ENCODE data around the gene KRT31. TPM values are rescaled to one million over a fixed set of nuclear protein-coding genes. Genes with fewer than 3 reads are reported as not detected.
A peak's percentile ranks its signal among the peaks of the same experiment; 100 is the strongest.

KRT31 gene
- polyA plus RNA-seq, 2 of the 4 experiments (the other 2 are of a cell fraction) = not detected

DNA sequence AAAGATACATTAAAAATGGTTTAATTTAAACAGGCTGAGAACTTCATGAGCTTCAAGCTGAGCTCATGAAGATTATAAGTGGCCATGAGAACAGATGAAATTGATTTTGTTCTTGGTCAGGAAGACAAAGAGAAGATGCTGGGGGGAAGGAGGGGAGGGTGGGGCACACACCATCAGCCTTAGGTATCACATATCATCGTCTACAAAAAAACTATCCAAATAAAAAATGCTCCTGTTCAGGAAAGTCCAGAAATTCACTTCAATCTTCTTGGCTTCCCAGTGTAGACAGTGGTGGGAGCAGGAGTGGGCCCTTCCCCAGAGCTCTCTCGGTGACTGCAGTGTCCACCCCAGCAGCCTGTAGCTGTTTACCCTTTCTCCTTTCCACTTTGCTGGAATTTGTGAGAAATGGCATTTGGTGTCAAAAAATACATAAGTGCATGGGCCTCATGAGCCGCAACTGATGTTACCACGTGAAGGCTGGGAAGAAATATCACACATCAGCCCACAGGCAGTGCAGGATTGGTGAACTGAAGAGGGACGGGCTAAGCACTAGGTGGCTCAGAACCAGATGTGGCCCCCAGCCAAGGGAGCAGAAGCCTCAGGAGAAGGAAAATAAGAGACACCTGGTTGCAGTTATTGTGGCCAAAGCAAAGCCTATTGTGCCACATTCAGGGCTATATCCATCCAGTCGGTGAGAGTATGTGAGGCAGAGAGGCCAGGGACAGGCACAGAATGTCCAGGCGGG lies 20.9 kb upstream of the KRT31 start:
- DNase-seq (ENCODE audit: low read depth in 1 of 2, low spot score in 1 of 2) (no peak), FAIRE-seq (no peak), ATAC-seq (no peak)
- TF ChIP-seq EHF (CRISPR knock-in tag; IDR thresholded peaks at IDR 0.05) (no peak), RAD21 (conservative IDR thresholded peaks at IDR 0.05 in 1 of 2, IDR thresholded peaks at IDR 0.05 in 1 of 2) (no peak), RCOR1 (IDR thresholded peaks at IDR 0.05; ENCODE audit: low read depth, low read length) (no peak), ATOH8 (CRISPR knock-in tag; IDR thresholded peaks at IDR 0.05; ENCODE audit: low read depth) (no peak), ESRRA (IDR thresholded peaks at IDR 0.05; ENCODE audit: borderline replicate concordance, low read length) (no peak), NR3C1 (IDR thresholded peaks at IDR 0.05) (no peak), RARB (CRISPR knock-in tag; IDR thresholded peaks at IDR 0.05) (no peak), HOXB5 (CRISPR knock-in tag; IDR thresholded peaks at IDR 0.05) (no peak), CBX2 (IDR thresholded peaks at IDR 0.05; ENCODE audit: borderline replicate concordance, low read depth) (no peak), HEYL (CRISPR knock-in tag; IDR thresholded peaks at IDR 0.05) (no peak), ZC3H11A (IDR thresholded peaks at IDR 0.05) (no peak), ZNF302 (CRISPR knock-in tag; IDR thresholded peaks at IDR 0.05) (no peak)
- TF ChIP-seq, protein P1, sequence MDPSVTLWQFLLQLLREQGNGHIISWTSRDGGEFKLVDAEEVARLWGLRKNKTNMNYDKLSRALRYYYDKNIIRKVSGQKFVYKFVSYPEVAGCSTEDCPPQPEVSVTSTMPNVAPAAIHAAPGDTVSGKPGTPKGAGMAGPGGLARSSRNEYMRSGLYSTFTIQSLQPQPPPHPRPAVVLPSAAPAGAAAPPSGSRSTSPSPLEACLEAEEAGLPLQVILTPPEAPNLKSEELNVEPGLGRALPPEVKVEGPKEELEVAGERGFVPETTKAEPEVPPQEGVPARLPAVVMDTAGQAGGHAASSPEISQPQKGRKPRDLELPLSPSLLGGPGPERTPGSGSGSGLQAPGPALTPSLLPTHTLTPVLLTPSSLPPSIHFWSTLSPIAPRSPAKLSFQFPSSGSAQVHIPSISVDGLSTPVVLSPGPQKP (IDR thresholded peaks at IDR 0.05; ENCODE audit: low read depth, low read length) = no peak
- no peak overlapping the region for H3K4me3 ChIP-seq
- no peak overlapping the region for H3K4me2 ChIP-seq
- H3K27ac ChIP-seq = no peak overlapping the region
- no peaks in the 10 kb centered on the region for H3K9me3 ChIP-seq
- ChIA-PET CTCF (interaction anchor here (1.1 to 6.1 kb wide), 11 partner anchors 11 to 243 kb away, joined by 3 to 46 read pairs (median 5); no protein-coding TSS in a partner anchor), POLR2A (no interaction called here)
- WGBS (ENCODE audit: missing lambda C conversion rate) = 86% methylated on average over 7 of the region's 7 CpGs
- H3K4me1 ChIP-seq = 0 out of 3 replicates have a peak, but pooled peaks cover 4% of the 10 kb centered on the region

- FAIRE-seq (no peak), DNase-seq (ENCODE audit: low read depth in 1 of 2, low spot score in 1 of 2) (peak in 1 of 2 experiments; percentile 67), ATAC-seq (peak; percentile 62 to 91; a peak in 4 of 6 replicates)
- no peak for TF ChIP-seq NPAS2 (CRISPR knock-in tag; IDR thresholded peaks at IDR 0.05; ENCODE audit: borderline replicate concordance)
- no peak for TF ChIP-seq KDM1A (IDR thresholded peaks at IDR 0.05; ENCODE audit: low read depth)
- TF ChIP-seq, protein P2, sequence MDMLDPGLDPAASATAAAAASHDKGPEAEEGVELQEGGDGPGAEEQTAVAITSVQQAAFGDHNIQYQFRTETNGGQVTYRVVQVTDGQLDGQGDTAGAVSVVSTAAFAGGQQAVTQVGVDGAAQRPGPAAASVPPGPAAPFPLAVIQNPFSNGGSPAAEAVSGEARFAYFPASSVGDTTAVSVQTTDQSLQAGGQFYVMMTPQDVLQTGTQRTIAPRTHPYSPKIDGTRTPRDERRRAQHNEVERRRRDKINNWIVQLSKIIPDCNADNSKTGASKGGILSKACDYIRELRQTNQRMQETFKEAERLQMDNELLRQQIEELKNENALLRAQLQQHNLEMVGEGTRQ (IDR thresholded peaks at IDR 0.05) = no peak
- TF ChIP-seq CBX8 (IDR thresholded peaks at IDR 0.05) = no peak
- no peak for TF ChIP-seq CEBPB (IDR thresholded peaks at IDR 0.05)
- TF ChIP-seq, protein P3, sequence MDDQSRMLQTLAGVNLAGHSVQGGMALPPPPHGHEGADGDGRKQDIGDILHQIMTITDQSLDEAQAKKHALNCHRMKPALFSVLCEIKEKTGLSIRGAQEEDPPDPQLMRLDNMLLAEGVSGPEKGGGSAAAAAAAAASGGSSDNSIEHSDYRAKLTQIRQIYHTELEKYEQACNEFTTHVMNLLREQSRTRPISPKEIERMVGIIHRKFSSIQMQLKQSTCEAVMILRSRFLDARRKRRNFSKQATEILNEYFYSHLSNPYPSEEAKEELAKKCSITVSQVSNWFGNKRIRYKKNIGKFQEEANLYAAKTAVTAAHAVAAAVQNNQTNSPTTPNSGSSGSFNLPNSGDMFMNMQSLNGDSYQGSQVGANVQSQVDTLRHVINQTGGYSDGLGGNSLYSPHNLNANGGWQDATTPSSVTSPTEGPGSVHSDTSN (IDR thresholded peaks at IDR 0.05) = no peak
- no peak for TF ChIP-seq SREBF2 (IDR thresholded peaks at IDR 0.05)
- TF ChIP-seq, protein P4, sequence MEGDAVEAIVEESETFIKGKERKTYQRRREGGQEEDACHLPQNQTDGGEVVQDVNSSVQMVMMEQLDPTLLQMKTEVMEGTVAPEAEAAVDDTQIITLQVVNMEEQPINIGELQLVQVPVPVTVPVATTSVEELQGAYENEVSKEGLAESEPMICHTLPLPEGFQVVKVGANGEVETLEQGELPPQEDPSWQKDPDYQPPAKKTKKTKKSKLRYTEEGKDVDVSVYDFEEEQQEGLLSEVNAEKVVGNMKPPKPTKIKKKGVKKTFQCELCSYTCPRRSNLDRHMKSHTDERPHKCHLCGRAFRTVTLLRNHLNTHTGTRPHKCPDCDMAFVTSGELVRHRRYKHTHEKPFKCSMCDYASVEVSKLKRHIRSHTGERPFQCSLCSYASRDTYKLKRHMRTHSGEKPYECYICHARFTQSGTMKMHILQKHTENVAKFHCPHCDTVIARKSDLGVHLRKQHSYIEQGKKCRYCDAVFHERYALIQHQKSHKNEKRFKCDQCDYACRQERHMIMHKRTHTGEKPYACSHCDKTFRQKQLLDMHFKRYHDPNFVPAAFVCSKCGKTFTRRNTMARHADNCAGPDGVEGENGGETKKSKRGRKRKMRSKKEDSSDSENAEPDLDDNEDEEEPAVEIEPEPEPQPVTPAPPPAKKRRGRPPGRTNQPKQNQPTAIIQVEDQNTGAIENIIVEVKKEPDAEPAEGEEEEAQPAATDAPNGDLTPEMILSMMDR (IDR thresholded peaks at IDR 0.05) = peak; percentile 36; the same call in 2 of the 3 replicates
- TF ChIP-seq RNF2 (IDR thresholded peaks at IDR 0.05; ENCODE audit: borderline replicate concordance, low read depth) = no peak
- TF ChIP-seq RAD21 (conservative IDR thresholded peaks at IDR 0.05 in 1 of 2, IDR thresholded peaks at IDR 0.05 in 1 of 2) = peak in 1 of 2 experiments; percentile 50; a peak in 2 of 5 replicates
- TF ChIP-seq ZNF302 (CRISPR knock-in tag; IDR thresholded peaks at IDR 0.05) = no peak
- no peak for TF ChIP-seq ZSCAN20 (CRISPR knock-in tag; IDR thresholded peaks at IDR 0.05)
- CTCF ChIA-PET = interaction anchor here (0.7 to 6.1 kb wide), 13 partner anchors 9 to 243 kb away, joined by 3 to 46 read pairs (median 5); no protein-coding TSS in a partner anchor
- 0 out of 3 replicates have a peak, but pooled peaks cover 4% of the 10 kb centered on the region for H3K4me1 ChIP-seq
- H3K27ac ChIP-seq = no peak overlapping the region
- no peaks in the 10 kb centered on the region for H3K9me3 ChIP-seq
- H3K4me2 ChIP-seq = no peak overlapping the region
- no peak overlapping the region for H3K4me3 ChIP-seq
- POLR2A ChIA-PET = no interaction called here
- WGBS (ENCODE audit: missing lambda C conversion rate) = 42% methylated on average over 4 of the region's 4 CpGs
These were observed 20.2 kb upstream of the KRT31 start for GRCh38 chr17:41417576-41418015.

Data from A549 (cell line).